ENCODE results near the gene DYNC2H1. TPM values are rescaled to one million over a fixed set of nuclear protein-coding genes. Genes with fewer than 3 reads are reported as not detected.

Gene DYNC2H1, protein sequence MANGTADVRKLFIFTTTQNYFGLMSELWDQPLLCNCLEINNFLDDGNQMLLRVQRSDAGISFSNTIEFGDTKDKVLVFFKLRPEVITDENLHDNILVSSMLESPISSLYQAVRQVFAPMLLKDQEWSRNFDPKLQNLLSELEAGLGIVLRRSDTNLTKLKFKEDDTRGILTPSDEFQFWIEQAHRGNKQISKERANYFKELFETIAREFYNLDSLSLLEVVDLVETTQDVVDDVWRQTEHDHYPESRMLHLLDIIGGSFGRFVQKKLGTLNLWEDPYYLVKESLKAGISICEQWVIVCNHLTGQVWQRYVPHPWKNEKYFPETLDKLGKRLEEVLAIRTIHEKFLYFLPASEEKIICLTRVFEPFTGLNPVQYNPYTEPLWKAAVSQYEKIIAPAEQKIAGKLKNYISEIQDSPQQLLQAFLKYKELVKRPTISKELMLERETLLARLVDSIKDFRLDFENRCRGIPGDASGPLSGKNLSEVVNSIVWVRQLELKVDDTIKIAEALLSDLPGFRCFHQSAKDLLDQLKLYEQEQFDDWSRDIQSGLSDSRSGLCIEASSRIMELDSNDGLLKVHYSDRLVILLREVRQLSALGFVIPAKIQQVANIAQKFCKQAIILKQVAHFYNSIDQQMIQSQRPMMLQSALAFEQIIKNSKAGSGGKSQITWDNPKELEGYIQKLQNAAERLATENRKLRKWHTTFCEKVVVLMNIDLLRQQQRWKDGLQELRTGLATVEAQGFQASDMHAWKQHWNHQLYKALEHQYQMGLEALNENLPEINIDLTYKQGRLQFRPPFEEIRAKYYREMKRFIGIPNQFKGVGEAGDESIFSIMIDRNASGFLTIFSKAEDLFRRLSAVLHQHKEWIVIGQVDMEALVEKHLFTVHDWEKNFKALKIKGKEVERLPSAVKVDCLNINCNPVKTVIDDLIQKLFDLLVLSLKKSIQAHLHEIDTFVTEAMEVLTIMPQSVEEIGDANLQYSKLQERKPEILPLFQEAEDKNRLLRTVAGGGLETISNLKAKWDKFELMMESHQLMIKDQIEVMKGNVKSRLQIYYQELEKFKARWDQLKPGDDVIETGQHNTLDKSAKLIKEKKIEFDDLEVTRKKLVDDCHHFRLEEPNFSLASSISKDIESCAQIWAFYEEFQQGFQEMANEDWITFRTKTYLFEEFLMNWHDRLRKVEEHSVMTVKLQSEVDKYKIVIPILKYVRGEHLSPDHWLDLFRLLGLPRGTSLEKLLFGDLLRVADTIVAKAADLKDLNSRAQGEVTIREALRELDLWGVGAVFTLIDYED (N-terminal part only)
- 12.5 and 13.4 TPM in 2 replicates for total RNA-seq

DNA sequence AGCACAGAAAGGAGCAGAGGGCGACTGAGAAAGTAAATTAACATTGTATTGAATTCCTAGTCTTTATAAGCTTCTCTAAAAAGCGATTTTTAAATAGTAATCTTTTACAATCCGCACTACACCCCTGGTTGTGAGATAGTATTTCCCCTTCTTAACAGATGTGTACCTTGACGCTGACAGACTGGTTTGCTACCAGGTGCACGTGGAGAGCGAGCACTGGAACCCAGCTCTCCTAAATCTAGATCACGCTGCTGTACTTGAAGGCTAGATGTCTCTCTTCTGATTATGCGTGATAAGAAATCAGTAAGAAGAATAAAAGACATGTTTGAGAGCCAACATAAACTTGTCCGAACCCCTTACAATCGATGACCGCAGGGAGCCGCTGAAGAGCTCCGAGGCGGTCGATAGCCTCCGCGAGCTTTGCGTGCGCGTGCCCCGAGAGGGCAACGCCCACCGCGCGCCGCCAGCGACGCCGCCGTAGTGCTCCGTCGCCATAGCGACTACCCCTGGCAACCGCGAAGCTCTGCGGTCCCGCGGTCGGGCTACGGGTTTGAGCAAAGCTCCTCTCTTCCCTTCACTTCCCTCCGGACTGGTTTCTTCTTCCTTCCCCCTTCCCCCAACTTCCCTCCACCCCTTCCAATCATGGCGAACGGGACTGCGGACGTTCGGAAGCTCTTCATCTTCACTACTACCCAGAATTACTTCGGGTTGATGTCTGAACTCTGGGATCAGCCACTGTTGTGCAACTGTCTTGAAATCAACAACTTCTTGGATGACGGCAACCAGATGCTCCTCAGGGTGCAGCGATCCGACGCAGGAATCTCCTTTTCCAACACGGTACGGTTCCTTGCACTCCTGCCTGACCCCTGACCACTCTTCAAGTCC is at the start of gene DYNC2H1:
Gene DYNC2H1 (plus strand): TSS at position 494 of the 885 bp plus-strand sequence. CDS start 149 bp downstream, at position 643.

DNA sequence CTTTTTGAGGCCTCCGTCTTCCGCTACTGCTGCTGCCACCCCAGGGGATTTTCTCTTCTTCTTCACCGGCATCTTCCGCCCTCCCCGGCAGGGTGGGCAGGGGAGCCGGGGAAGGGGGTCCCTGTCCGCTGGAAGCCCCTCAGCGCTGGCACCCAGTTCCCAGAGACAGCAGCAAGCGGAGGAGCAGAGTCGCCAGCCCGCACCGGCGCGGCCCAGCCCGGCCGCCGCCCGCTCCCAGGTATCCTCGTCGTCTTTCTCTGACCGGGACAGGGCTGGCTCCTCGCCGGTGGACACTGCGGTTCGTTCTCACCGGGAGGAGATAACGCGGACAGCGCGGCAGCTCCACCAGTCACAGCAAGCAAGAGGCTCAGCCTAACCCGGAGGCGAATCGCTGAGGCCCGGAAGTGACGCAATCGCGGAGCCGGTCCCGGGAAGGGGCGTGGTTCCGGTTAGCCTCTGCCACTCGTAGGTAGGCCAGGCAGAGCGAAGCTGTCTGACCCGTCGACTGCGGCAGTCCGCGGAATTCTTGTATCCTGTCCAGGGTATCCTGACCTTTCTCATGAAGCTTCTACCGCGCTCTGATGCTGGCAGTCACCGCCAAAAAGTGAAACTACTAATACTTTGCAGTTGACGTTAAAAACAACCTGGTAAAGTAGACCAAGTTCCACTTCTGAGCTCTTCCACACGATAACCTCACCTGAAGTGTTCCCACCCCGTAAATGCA is 17.3 kb upstream of the DYNC2H1 start, which contains the start of gene DCUN1D5:
Gene DCUN1D5 (minus strand): TSS at position 360 of the 724 bp plus-strand sequence. CDS start 288 bp downstream, at position 72.

Other genes with a start within 250 kb of the DYNC2H1 start
- gene MMP12, start 234.4 kb upstream of the DYNC2H1 start, total RNA-seq: not detected in 2 replicates
- not detected in 2 replicates for gene MMP13, start 153.7 kb upstream of the DYNC2H1 start, total RNA-seq
- 58.7 and 97.4 TPM in 2 replicates for gene DCUN1D5, start 17.3 kb upstream of the DYNC2H1 start, total RNA-seq

Data from cardiac atrium fibroblast (primary cell).